ENCODE data around the gene TXNL4B.

Gene TXNL4B

DNA sequence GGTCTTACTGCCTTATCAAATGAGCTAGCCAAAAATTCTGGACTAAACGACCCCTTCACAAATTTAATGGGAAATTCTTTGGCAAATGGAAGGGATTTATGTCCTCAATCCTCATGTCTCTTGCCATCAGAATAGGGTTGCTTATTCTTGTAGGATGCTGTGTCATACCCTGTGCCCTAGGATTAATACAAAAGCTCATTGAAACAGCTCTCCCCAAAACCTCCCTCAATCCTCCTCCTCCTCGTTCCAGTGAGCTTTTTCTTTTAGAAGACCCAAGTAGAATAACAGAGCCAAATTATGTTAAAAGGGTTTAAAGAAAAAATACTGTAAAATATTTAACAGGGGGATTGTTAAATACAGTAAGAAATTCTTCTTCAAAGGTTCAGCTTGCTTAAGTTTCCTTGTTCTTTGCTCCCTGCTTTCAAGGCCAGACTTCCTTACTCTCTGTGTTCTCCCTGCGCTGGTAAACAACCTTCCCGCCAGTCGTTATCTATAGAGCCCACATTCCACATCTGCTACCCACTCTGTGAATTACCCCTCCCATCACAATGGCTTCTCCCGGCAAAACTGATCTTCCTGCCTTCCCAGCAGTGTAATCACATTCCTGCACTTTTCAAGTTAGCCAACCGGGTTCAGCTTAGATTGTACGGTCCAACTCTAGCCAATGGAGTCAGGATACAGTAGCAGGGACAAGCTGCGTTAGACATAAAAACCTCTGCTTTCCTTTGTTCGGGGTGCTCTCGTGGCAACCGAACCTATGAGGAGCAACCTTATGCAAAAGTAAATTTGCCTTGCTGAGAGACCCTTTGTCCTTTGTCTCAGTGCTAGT lies 20.7 kb downstream of the TXNL4B start:
- no peaks in the 10 kb centered on the region for H3K4me1 ChIP-seq (ENCODE audit: control insufficient read depth, insufficient read depth, low read length)
- no peak overlapping the region for H3K4me3 ChIP-seq (ENCODE audit: low read depth, low read length)
- no peak for TF ChIP-seq ZNF202 (tag by site-specific recombination; IDR thresholded peaks at IDR 0.05; ENCODE audit: borderline replicate concordance)
- TF ChIP-seq, protein P1, sequence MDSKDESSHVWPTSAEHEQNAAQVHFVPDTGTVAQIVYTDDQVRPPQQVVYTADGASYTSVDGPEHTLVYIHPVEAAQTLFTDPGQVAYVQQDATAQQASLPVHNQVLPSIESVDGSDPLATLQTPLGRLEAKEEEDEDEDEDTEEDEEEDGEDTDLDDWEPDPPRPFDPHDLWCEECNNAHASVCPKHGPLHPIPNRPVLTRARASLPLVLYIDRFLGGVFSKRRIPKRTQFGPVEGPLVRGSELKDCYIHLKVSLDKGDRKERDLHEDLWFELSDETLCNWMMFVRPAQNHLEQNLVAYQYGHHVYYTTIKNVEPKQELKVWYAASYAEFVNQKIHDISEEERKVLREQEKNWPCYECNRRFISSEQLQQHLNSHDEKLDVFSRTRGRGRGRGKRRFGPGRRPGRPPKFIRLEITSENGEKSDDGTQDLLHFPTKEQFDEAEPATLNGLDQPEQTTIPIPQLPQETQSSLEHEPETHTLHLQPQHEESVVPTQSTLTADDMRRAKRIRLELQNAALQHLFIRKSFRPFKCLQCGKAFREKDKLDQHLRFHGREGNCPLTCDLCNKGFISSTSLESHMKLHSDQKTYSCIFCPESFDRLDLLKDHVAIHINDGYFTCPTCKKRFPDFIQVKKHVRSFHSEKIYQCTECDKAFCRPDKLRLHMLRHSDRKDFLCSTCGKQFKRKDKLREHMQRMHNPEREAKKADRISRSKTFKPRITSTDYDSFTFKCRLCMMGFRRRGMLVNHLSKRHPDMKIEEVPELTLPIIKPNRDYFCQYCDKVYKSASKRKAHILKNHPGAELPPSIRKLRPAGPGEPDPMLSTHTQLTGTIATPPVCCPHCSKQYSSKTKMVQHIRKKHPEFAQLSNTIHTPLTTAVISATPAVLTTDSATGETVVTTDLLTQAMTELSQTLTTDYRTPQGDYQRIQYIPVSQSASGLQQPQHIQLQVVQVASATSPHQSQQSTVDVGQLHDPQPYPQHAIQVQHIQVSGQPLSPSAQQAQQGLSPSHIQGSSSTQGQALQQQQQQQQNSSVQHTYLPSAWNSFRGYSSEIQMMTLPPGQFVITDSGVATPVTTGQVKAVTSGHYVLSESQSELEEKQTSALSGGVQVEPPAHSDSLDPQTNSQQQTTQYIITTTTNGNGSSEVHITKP (tag by site-specific recombination; IDR thresholded peaks at IDR 0.05) = 0 out of 2 replicates have a peak, but pooled peaks have one; percentile 10
- no peaks in the 10 kb centered on the region for H3K36me3 ChIP-seq (ENCODE audit: control insufficient read depth in 2 of 2, insufficient read depth in 1 of 2, low read length in 2 of 2)
- no peaks in the 10 kb centered on the region for H3K9me3 ChIP-seq (ENCODE audit: control insufficient read depth, insufficient read depth, low read depth, low read length)
- POLR2A ChIA-PET = interaction anchor here (1.2 kb wide), 1 partner anchor 21 kb away, joined by 4 read pairs; the partner anchor contains the start of genes DHX38 and TXNL4B
- no peak overlapping the region for H3K27ac ChIP-seq (ENCODE audit: extremely low read depth, low read depth, low read length)
- CTCF ChIA-PET = interaction anchor here (1.1 kb wide), 1 partner anchor 27 kb away, joined by 3 read pairs; no protein-coding TSS in a partner anchor

DNA sequence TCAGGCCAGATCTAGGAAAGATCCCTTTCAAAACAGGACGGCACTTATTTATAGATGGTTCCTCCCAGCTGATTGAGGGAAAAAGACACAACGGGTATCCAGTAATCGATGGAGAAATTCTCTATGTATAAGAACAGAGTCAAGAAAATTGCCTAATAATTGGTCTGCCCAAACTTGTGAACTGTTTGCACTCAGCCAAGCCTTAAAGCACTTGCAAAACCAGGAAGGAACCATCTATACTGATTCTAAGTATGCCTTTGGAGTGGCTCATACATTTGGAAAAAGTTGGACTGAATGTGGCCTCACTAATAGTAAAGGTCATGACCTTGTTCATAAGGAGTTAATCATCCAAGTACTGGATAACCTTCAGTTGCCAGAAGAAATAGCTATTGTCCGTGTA lies 24.5 kb downstream of the TXNL4B start:
- Histone ChIP-seq H3K36me3 (ENCODE audit: control insufficient read depth in 2 of 2, insufficient read depth in 1 of 2, low read length in 2 of 2) (no peaks in the 10 kb centered on the region), H3K9me3 (ENCODE audit: control insufficient read depth, insufficient read depth, low read depth, low read length) (no peaks in the 10 kb centered on the region), H3K27ac (ENCODE audit: extremely low read depth, low read depth, low read length) (no peak overlapping the region), H3K4me1 (ENCODE audit: control insufficient read depth, insufficient read depth, low read length) (no peaks in the 10 kb centered on the region), H3K4me3 (ENCODE audit: low read depth, low read length) (no peak overlapping the region)
- ChIA-PET CTCF (interaction anchor here (0.6 to 1.5 kb wide), 4 partner anchors 24 to 309 kb away, joined by 3 to 5 read pairs (median 3); no protein-coding TSS in a partner anchor), POLR2A (no interaction called here)
- TF ChIP-seq, protein P2, sequence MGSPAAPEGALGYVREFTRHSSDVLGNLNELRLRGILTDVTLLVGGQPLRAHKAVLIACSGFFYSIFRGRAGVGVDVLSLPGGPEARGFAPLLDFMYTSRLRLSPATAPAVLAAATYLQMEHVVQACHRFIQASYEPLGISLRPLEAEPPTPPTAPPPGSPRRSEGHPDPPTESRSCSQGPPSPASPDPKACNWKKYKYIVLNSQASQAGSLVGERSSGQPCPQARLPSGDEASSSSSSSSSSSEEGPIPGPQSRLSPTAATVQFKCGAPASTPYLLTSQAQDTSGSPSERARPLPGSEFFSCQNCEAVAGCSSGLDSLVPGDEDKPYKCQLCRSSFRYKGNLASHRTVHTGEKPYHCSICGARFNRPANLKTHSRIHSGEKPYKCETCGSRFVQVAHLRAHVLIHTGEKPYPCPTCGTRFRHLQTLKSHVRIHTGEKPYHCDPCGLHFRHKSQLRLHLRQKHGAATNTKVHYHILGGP (tag by site-specific recombination; IDR thresholded peaks at IDR 0.05) = no peak

DNA sequence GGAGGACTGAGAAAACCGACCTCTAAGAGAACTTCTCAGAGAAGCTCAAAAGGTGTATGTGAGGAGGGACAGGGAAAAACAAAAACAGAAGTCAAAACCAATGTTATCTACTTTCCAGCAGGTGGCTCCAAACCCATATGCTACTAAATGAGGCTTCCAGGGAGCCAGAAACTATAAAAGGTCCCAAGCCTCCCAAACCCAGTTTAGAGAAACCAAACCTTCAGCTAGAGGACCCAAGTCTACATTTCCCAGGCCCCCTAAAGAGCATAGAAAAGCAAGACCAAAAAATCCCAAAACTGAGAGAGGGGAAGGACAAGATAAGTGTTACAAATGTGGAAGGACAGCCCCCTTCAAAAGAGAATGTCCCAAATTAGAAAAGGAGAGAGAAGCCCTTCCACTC lies 26.7 kb downstream of the TXNL4B start:
- Histone ChIP-seq H3K27ac (ENCODE audit: extremely low read depth, low read depth, low read length) (no peak overlapping the region), H3K9me3 (ENCODE audit: control insufficient read depth, insufficient read depth, low read depth, low read length) (no peaks in the 10 kb centered on the region), H3K4me3 (ENCODE audit: low read depth, low read length) (no peak overlapping the region), H3K4me1 (ENCODE audit: control insufficient read depth, insufficient read depth, low read length) (no peaks in the 10 kb centered on the region), H3K36me3 (ENCODE audit: control insufficient read depth in 2 of 2, insufficient read depth in 1 of 2, low read length in 2 of 2) (no peaks in the 10 kb centered on the region)
- ChIA-PET CTCF (interaction anchor here (0.6 to 1.8 kb wide), 12 partner anchors 9 to 479 kb away, joined by 3 to 9 read pairs (median 4); partner anchors contain the start of genes DHX38 and TXNL4B), POLR2A (no interaction called here)
- TF ChIP-seq ZBTB1 (tag by site-specific recombination; IDR thresholded peaks at IDR 0.05) (no peak), ZNF521 (tag by site-specific recombination; IDR thresholded peaks at IDR 0.05) (no peak), HOXC10 (CRISPR knock-in tag; IDR thresholded peaks at IDR 0.05) (no peak), ZNF529 (tag by site-specific recombination; IDR thresholded peaks at IDR 0.05; ENCODE audit: insufficient replicate concordance) (no peak), ZSCAN30 (tag by site-specific recombination; IDR thresholded peaks at IDR 0.05) (no peak), ZNF561 (tag by site-specific recombination; IDR thresholded peaks at IDR 0.05; ENCODE audit: borderline replicate concordance) (no peak), ZNF654 (tag by site-specific recombination; IDR thresholded peaks at IDR 0.05; ENCODE audit: low read depth) (peak; percentile 66), MEIS1 (CRISPR knock-in tag; IDR thresholded peaks at IDR 0.05; ENCODE audit: borderline replicate concordance) (no peak), ZNF600 (tag by site-specific recombination; IDR thresholded peaks at IDR 0.05) (no peak), ZNF23 (tag by site-specific recombination; IDR thresholded peaks at IDR 0.05; ENCODE audit: borderline replicate concordance) (no peak), ZNF133 (tag by site-specific recombination; IDR thresholded peaks at IDR 0.05) (no peak)
- TF ChIP-seq, protein P3, sequence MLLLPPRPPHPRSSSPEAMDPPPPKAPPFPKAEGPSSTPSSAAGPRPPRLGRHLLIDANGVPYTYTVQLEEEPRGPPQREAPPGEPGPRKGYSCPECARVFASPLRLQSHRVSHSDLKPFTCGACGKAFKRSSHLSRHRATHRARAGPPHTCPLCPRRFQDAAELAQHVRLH (tag by site-specific recombination; IDR thresholded peaks at IDR 0.05) = no peak
- TF ChIP-seq, protein P4, sequence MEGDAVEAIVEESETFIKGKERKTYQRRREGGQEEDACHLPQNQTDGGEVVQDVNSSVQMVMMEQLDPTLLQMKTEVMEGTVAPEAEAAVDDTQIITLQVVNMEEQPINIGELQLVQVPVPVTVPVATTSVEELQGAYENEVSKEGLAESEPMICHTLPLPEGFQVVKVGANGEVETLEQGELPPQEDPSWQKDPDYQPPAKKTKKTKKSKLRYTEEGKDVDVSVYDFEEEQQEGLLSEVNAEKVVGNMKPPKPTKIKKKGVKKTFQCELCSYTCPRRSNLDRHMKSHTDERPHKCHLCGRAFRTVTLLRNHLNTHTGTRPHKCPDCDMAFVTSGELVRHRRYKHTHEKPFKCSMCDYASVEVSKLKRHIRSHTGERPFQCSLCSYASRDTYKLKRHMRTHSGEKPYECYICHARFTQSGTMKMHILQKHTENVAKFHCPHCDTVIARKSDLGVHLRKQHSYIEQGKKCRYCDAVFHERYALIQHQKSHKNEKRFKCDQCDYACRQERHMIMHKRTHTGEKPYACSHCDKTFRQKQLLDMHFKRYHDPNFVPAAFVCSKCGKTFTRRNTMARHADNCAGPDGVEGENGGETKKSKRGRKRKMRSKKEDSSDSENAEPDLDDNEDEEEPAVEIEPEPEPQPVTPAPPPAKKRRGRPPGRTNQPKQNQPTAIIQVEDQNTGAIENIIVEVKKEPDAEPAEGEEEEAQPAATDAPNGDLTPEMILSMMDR (tag by site-specific recombination; IDR thresholded peaks at IDR 0.05) = peak; percentile 26; the same call in 1 of the 2 replicates
- TF ChIP-seq, protein P5, sequence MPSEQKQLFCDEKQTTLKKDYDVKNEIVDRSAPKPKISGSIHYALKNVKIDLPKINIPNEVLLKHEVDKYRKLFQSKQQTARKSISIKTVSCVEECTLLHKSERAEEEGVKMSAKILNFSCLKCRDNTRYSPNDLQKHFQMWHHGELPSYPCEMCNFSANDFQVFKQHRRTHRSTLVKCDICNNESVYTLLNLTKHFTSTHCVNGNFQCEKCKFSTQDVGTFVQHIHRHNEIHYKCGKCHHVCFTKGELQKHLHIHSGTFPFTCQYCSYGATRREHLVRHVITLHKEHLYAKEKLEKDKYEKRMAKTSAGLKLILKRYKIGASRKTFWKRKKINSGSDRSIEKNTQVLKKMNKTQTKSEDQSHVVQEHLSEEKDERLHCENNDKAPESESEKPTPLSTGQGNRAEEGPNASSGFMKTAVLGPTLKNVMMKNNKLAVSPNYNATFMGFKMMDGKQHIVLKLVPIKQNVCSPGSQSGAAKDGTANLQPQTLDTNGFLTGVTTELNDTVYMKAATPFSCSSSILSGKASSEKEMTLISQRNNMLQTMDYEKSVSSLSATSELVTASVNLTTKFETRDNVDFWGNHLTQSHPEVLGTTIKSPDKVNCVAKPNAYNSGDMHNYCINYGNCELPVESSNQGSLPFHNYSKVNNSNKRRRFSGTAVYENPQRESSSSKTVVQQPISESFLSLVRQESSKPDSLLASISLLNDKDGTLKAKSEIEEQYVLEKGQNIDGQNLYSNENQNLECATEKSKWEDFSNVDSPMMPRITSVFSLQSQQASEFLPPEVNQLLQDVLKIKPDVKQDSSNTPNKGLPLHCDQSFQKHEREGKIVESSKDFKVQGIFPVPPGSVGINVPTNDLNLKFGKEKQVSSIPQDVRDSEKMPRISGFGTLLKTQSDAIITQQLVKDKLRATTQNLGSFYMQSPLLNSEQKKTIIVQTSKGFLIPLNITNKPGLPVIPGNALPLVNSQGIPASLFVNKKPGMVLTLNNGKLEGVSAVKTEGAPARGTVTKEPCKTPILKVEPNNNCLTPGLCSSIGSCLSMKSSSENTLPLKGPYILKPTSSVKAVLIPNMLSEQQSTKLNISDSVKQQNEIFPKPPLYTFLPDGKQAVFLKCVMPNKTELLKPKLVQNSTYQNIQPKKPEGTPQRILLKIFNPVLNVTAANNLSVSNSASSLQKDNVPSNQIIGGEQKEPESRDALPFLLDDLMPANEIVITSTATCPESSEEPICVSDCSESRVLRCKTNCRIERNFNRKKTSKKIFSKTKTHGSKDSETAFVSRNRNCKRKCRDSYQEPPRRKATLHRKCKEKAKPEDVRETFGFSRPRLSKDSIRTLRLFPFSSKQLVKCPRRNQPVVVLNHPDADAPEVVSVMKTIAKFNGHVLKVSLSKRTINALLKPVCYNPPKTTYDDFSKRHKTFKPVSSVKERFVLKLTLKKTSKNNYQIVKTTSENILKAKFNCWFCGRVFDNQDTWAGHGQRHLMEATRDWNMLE (tag by site-specific recombination; conservative IDR thresholded peaks at IDR 0.05; ENCODE audit: low read depth) = no peak

Measured in HEK293 (cell line).